Measurements from ENCODE around the gene MTHFSD.

MTHFSD gene

DNA sequence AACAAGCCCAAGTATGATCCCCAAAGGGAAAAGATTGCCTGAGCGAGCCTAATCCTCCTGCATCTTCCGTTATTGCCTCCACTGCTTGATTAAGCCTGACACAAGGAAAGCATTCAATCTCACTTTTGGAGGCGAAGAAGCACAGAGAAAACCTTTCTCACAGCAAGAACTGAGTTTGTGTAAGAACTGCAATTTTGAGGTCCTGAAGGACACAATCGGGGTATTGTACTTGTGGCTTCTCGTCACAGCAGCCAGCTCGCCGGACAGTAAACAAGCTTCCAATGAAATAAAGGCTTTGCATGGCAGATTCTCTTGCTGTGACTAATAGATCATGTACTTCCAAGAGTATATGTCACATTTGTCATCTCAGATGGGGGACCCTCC, 63.4 kb downstream of the MTHFSD start:
- in situ Hi-C loops (cut with HindIII; ENCODE audit: low pct_ligation_motif_present, low sequenced_read_pairs), result no loop called here
- no peak for DNase-seq
- Histone ChIP-seq H3K4me3 (ENCODE audit: low read depth, low read length) (no peak overlapping the region), H3K36me3 (replicated peaks) (no peaks in the 10 kb centered on the region), H3K27me3 (replicated peaks) (peaks cover 94% of the 10 kb centered on the region), H3K27ac (no peak overlapping the region)
- no peak for TF ChIP-seq CTCF (IDR thresholded peaks at IDR 0.05; ENCODE audit: low read depth, low read length, missing control alignments)

DNA sequence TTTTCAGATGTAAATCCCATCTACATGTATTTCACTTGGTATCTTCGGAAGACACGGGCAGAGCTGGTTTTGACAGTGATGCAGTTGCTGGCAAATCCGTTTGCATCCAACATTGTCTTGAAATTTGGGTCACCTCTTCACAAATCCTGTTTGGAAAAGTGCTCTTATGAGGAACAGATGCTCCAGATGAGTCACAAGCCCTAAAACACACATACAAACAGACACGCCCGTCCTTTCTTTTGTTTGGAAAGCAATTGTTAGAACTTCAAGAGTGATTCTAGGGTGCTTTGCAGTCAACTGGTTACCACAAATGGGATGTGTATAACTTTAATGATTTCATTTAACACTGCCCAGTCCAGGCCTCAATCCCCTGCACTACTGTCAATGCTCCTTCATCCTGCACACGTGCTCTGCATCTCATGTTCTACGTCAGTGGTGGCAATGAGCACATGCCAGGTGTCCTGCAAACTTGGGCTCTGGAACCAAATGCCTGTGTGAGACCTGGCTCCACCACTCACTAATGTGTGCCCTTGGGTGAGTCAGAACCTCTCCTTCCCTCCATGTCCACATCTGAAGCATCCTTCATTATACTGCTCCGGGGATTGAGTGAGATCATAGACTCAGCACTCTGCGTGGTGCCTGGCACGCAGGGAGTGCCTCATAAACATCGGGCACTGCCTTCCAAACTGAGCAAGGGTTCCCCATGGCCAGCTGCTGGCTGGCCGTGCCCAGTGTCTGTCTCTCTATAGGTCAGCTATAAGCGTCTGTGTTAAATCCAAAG, 64.0 kb downstream of the MTHFSD start:
- no peak overlapping the region for H3K4me3 ChIP-seq (ENCODE audit: low read depth, low read length)
- in situ Hi-C loops (cut with HindIII; ENCODE audit: low pct_ligation_motif_present, low sequenced_read_pairs), result no loop called here
- H3K36me3 ChIP-seq (replicated peaks), result no peaks in the 10 kb centered on the region
- H3K27me3 ChIP-seq (replicated peaks), result peaks cover 92% of the 10 kb centered on the region
- no peak for DNase-seq
- no peak overlapping the region for H3K27ac ChIP-seq
- TF ChIP-seq CTCF (IDR thresholded peaks at IDR 0.05; ENCODE audit: low read depth, low read length, missing control alignments), result no peak

DNA sequence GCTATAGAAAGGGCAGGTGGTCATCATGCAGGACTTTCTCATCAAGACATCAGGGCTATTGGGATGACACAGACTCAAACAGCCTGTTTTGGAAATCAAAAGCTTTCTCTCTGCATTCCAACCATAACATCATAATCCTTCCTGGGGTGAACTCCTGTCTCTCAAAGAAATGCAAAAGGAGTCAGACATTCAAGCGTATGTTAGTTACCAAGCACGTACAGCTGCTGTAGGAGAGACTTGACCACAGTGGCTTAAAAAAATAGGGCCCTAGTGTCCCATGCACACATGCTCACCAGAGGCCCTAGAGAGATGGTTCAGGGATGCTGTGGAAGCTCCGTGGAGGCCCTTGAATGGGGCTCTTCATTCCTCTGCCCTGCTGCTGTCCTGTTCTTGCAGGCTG, 69.3 kb downstream of the MTHFSD start:
- Histone ChIP-seq H3K4me3 (ENCODE audit: low read depth, low read length) (no peak overlapping the region), H3K27me3 (replicated peaks) (peaks cover 46% of the 10 kb centered on the region), H3K36me3 (replicated peaks) (no peaks in the 10 kb centered on the region), H3K27ac (no peak overlapping the region)
- TF ChIP-seq CTCF (IDR thresholded peaks at IDR 0.05; ENCODE audit: low read depth, low read length, missing control alignments), result no peak
- in situ Hi-C loops (cut with HindIII; ENCODE audit: low pct_ligation_motif_present, low sequenced_read_pairs), result no loop called here
- no peak for DNase-seq

GRCh38 chr16:86484240-86484639, 70.8 kb downstream of the MTHFSD start:
- in situ Hi-C loops (cut with HindIII; ENCODE audit: low pct_ligation_motif_present, low sequenced_read_pairs), result no loop called here
- no peak for DNase-seq
- Histone ChIP-seq H3K27ac (no peak overlapping the region), H3K36me3 (replicated peaks) (no peaks in the 10 kb centered on the region), H3K4me3 (ENCODE audit: low read depth, low read length) (no peak overlapping the region), H3K27me3 (replicated peaks) (peaks cover 45% of the 10 kb centered on the region)
- TF ChIP-seq CTCF (IDR thresholded peaks at IDR 0.05; ENCODE audit: low read depth, low read length, missing control alignments), result no peak

DNA sequence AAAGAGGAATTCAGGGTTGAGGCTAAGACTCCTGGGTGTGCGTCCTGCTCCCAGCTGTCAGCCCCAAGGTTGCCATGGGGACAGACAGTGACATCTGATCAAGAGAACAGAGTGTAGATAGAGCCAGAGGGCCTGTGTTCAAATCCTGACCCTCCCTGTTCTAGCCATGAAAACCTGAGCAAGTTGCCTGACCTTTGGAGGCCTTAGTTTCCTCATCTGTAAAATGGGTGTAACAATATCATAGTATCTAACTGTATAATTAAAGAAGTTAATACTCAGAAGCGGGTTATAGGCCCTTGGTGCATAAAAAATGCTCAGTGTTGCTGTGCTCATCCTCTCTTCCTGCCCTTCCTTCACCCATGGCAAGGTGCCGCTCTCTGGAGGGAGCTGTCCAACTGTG, 73.4 kb downstream of the MTHFSD start:
- in situ Hi-C loops (cut with HindIII; ENCODE audit: low pct_ligation_motif_present, low sequenced_read_pairs), result no loop called here
- no peaks in the 10 kb centered on the region for H3K36me3 ChIP-seq (replicated peaks)
- TF ChIP-seq CTCF (IDR thresholded peaks at IDR 0.05; ENCODE audit: low read depth, low read length, missing control alignments), result no peak
- no peak for DNase-seq
- H3K27me3 ChIP-seq (replicated peaks), result peaks cover 31% of the 10 kb centered on the region
- H3K27ac ChIP-seq, result no peak overlapping the region
- no peak overlapping the region for H3K4me3 ChIP-seq (ENCODE audit: low read depth, low read length)

GRCh38 chr16:86480444-86480843, 74.6 kb downstream of the MTHFSD start:
- Histone ChIP-seq H3K27ac (no peak overlapping the region), H3K4me3 (ENCODE audit: low read depth, low read length) (no peak overlapping the region), H3K36me3 (replicated peaks) (no peaks in the 10 kb centered on the region), H3K27me3 (replicated peaks) (peaks cover 32% of the 10 kb centered on the region)
- no peak for DNase-seq
- in situ Hi-C loops (cut with HindIII; ENCODE audit: low pct_ligation_motif_present, low sequenced_read_pairs), result no loop called here
- no peak for TF ChIP-seq CTCF (IDR thresholded peaks at IDR 0.05; ENCODE audit: low read depth, low read length, missing control alignments)
